AG04450 (cell line): Measurements from ENCODE around the gene NRN1. TPM values are rescaled to one million over a fixed set of nuclear protein-coding genes. Genes with fewer than 3 reads are reported as not detected.

Source experiments
- CTCF ChIA-PET: fragments of 300-600, 350-600 bp; formaldehyde crosslinking; extraction: SDS; loops from one replicate; lab custom pipeline; 2022; ENCODE audit warnings: antibody characterized with exemption, inconsistent platforms; lab: Charles Lee
- POLR2A ChIA-PET: fragments of 350-600 bp; formaldehyde crosslinking; extraction: SDS; loops from one replicate; lab custom pipeline; 2021; ENCODE audit warnings: antibody characterized with exemption, inconsistent platforms; lab: Yijun Ruan, JAX
- DNase-seq: peaks from one replicate; pipeline ENCODE4 v3.0.0-alpha.2; 2011; ENCODE audit warnings: low read depth, low spot score
- H3K27ac ChIP-seq: one replicate; pipeline ENCODE4 v1.5.1; 2012; ENCODE audit warnings: low read depth, low read length, control low read depth
- H3K27me3 ChIP-seq: one replicate; pipeline ENCODE4 v1.6.0; 2012; ENCODE audit warnings: low read length; ENCODE audit not compliant: control insufficient read depth, insufficient read depth
- H3K4me3 ChIP-seq: 2 replicates; pipeline ENCODE4 v1.5.1; 2011; ENCODE audit warnings: mild to moderate bottlenecking, low read depth, low read length, control low read depth
- H3K9me3 ChIP-seq: 2 replicates; pipeline ENCODE4 v1.5.1; 2012; ENCODE audit warnings: low read length; ENCODE audit not compliant: control insufficient read depth, insufficient read depth
- polyA plus RNA-seq: library from polyadenylated mRNA; depleted of rRNA; stranded (reverse); fragments of >200 nt; gene quantifications from 2 replicates; pipeline ENCODE4 v1.2.3, GENCODE V29; 2011
- TF ChIP-seq, protein P1 (sequence below): IDR thresholded peaks from 2 replicates; pipeline ENCODE4 v1.5.1; 2011; ENCODE audit warnings: low read depth, low read length, control low read depth, inconsistent platforms

The NRN1 gene
- polyA plus RNA-seq, 1 experiment = not detected

DNA sequence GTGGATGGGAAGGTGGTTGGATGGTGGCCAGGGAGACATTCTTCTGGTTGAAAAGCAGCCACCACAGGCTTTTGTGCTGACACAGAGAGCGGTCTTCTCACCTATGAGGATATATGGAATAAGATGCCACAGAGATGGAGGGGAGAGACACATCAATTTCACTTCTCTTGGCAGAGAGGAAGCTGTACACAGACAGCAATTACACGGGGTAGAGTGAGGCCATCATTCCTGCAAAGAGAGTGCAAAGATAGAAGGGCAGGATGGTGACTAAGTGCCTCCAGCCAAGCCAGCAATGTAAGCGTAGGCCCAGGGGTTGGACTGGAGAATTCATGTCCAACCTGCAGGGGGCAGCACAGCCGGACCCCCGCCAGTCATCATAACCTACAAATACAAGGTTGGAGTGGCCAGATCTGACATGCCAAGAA, 56.4 kb downstream of the NRN1 start:
- Histone ChIP-seq H3K9me3 (peaks cover 5% of the 10 kb centered on the region), H3K27me3 (no peaks in the 10 kb centered on the region), H3K27ac (no peak overlapping the region), H3K4me3 (no peak overlapping the region)
- ChIA-PET POLR2A (no interaction called here), CTCF (no interaction called here)
- TF ChIP-seq, protein P1, sequence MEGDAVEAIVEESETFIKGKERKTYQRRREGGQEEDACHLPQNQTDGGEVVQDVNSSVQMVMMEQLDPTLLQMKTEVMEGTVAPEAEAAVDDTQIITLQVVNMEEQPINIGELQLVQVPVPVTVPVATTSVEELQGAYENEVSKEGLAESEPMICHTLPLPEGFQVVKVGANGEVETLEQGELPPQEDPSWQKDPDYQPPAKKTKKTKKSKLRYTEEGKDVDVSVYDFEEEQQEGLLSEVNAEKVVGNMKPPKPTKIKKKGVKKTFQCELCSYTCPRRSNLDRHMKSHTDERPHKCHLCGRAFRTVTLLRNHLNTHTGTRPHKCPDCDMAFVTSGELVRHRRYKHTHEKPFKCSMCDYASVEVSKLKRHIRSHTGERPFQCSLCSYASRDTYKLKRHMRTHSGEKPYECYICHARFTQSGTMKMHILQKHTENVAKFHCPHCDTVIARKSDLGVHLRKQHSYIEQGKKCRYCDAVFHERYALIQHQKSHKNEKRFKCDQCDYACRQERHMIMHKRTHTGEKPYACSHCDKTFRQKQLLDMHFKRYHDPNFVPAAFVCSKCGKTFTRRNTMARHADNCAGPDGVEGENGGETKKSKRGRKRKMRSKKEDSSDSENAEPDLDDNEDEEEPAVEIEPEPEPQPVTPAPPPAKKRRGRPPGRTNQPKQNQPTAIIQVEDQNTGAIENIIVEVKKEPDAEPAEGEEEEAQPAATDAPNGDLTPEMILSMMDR = no peak
- no peak for DNase-seq
